Measurements from ENCODE around the gene RFTN1.

Gene RFTN1

DNA sequence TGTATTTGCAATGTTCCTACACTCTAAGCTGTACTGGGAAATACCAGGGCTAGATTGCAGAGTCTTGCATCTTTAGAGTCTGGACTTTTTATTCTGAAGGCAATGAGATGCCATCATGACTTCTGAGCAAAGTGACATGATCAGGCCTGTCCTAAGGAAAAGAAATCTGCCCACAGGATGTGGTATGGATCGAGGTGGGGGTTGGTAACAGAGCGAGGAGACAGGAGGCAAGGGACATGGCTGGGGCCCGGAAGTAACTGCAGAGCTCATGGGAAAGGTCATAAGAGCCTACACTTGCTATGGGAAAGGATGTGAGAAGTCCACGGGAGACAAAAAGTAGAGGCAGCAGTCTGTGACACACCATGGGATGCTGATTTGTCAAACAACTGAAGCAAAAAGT, 126.9 kb downstream of the RFTN1 start:
- H3K4me1 ChIP-seq (ENCODE audit: control insufficient read depth in 2 of 2, insufficient read depth in 1 of 2, low read depth in 1 of 2, low read length in 2 of 2), result no peaks in the 10 kb centered on the region
- no peak overlapping the region for H2AFZ ChIP-seq (ENCODE audit: low read length)
- H3K9ac ChIP-seq (ENCODE audit: low read depth, low read length, poor library complexity), result no peak overlapping the region
- no peak overlapping the region for H2BK5ac ChIP-seq (ENCODE audit: low read length)
- no peak for DNase-seq (ENCODE audit: low spot score)
- no peak overlapping the region for H3K4ac ChIP-seq (ENCODE audit: low read length)
- no peak overlapping the region for H3K18ac ChIP-seq (ENCODE audit: low read length)
- no peak overlapping the region for H3K27ac ChIP-seq (replicated peaks; ENCODE audit: low read length)
- H3K23ac ChIP-seq (ENCODE audit: low read depth, low read length, poor library complexity), result no peak overlapping the region
- no peak overlapping the region for H4K91ac ChIP-seq (ENCODE audit: low read depth, low read length, poor library complexity)
- H3K14ac ChIP-seq (ENCODE audit: low read length), result no peak overlapping the region
- H3K4me3 ChIP-seq (ENCODE audit: low read length in 2 of 2), result no peak overlapping the region
- H2BK120ac ChIP-seq (ENCODE audit: low read depth, low read length), result no peak overlapping the region
- H2BK15ac ChIP-seq (ENCODE audit: low read length), result no peak overlapping the region
- H2AK5ac ChIP-seq (ENCODE audit: low read depth, low read length), result no peak overlapping the region
- H3K36me3 ChIP-seq (replicated peaks in 1 of 2; ENCODE audit: control insufficient read depth in 2 of 2, insufficient read depth in 2 of 2, low read length in 2 of 2), result no peaks in the 10 kb centered on the region
- no CpG with 5 or more reads among the region's 4 CpGs for WGBS, 2 donors (ENCODE audit: extremely low coverage in 2 of 2, insufficient read length in 2 of 2, insufficient replicate concordance in 1 of 2)
- no peak overlapping the region for H2BK12ac ChIP-seq (ENCODE audit: low read length)
- no peaks in the 10 kb centered on the region for H3K9me3 ChIP-seq (replicated peaks in 1 of 2; ENCODE audit: control insufficient read depth in 2 of 2, insufficient read depth in 1 of 2, low read depth in 1 of 2, low read length in 2 of 2)
- no peaks in the 10 kb centered on the region for H3K79me1 ChIP-seq (ENCODE audit: low read depth, low read length)
- H4K8ac ChIP-seq (ENCODE audit: low read depth, low read length), result no peak overlapping the region
- H3K4me2 ChIP-seq (ENCODE audit: insufficient read depth, low read length, poor library complexity, severe bottlenecking), result no peak overlapping the region
- no peaks in the 10 kb centered on the region for H3K27me3 ChIP-seq (ENCODE audit: control insufficient read depth in 3 of 3, insufficient read depth in 3 of 3, low read depth in 1 of 3, low read length in 3 of 3)

- WGBS, 2 donors (ENCODE audit: extremely low coverage in 2 of 2, insufficient read length in 2 of 2, insufficient replicate concordance in 1 of 2), result no CpG with 5 or more reads among the region's 5 CpGs
- Histone ChIP-seq H3K9ac (ENCODE audit: low read depth, low read length, poor library complexity) (no peak overlapping the region), H2AFZ (ENCODE audit: low read length) (no peak overlapping the region), H2BK120ac (ENCODE audit: low read depth, low read length) (no peak overlapping the region), H4K8ac (ENCODE audit: low read depth, low read length) (no peak overlapping the region), H3K27me3 (ENCODE audit: control insufficient read depth in 3 of 3, insufficient read depth in 3 of 3, low read depth in 1 of 3, low read length in 3 of 3) (no peaks in the 10 kb centered on the region), H3K4me3 (ENCODE audit: low read length in 2 of 2) (no peak overlapping the region), H4K91ac (ENCODE audit: low read depth, low read length, poor library complexity) (no peak overlapping the region), H2BK15ac (ENCODE audit: low read length) (no peak overlapping the region), H3K36me3 (replicated peaks in 1 of 2; ENCODE audit: control insufficient read depth in 2 of 2, insufficient read depth in 2 of 2, low read length in 2 of 2) (no peaks in the 10 kb centered on the region), H3K27ac (replicated peaks; ENCODE audit: low read length) (no peak overlapping the region), H2AK5ac (ENCODE audit: low read depth, low read length) (no peak overlapping the region), H3K4me1 (ENCODE audit: control insufficient read depth in 2 of 2, insufficient read depth in 1 of 2, low read depth in 1 of 2, low read length in 2 of 2) (no peaks in the 10 kb centered on the region), H3K4me2 (ENCODE audit: insufficient read depth, low read length, poor library complexity, severe bottlenecking) (no peak overlapping the region), H2BK5ac (ENCODE audit: low read length) (no peak overlapping the region), H3K23ac (ENCODE audit: low read depth, low read length, poor library complexity) (no peak overlapping the region), H3K9me3 (replicated peaks in 1 of 2; ENCODE audit: control insufficient read depth in 2 of 2, insufficient read depth in 1 of 2, low read depth in 1 of 2, low read length in 2 of 2) (no peaks in the 10 kb centered on the region), H3K79me1 (ENCODE audit: low read depth, low read length) (no peaks in the 10 kb centered on the region), H3K14ac (ENCODE audit: low read length) (no peak overlapping the region), H2BK12ac (ENCODE audit: low read length) (no peak overlapping the region), H3K4ac (ENCODE audit: low read length) (no peak overlapping the region), H3K18ac (ENCODE audit: low read length) (no peak overlapping the region)
- DNase-seq (ENCODE audit: low spot score), result no peak
Measured at GRCh38 chr3:16385151-16385550, 128.3 kb downstream of the RFTN1 start.

DNA sequence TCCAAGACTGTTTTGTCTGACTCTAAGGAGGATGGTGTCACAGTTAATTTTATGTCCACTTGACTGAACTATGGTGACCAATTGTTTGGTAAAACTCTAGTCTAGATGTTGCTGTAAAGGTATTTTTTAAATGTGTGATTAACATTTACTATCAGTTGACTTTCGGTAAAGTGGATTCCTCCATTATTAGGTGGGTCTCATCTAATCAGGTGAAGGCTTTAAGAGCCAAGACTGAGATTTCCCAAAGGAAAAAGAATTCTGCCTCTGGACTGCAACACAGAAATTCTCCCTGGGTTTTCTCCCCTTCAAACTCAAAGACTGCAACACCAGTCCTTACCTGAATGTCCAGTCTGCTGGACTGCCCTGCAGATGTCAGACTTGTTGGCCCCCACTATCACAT, 129.6 kb downstream of the RFTN1 start:
- Histone ChIP-seq H3K4ac (ENCODE audit: low read length) (no peak overlapping the region), H3K14ac (ENCODE audit: low read length) (no peak overlapping the region), H2AK5ac (ENCODE audit: low read depth, low read length) (no peak overlapping the region), H4K91ac (ENCODE audit: low read depth, low read length, poor library complexity) (no peak overlapping the region), H2AFZ (ENCODE audit: low read length) (no peak overlapping the region), H3K4me1 (ENCODE audit: control insufficient read depth in 2 of 2, insufficient read depth in 1 of 2, low read depth in 1 of 2, low read length in 2 of 2) (no peaks in the 10 kb centered on the region), H2BK15ac (ENCODE audit: low read length) (no peak overlapping the region), H3K27ac (replicated peaks; ENCODE audit: low read length) (no peak overlapping the region), H3K9ac (ENCODE audit: low read depth, low read length, poor library complexity) (no peak overlapping the region), H3K4me2 (ENCODE audit: insufficient read depth, low read length, poor library complexity, severe bottlenecking) (no peak overlapping the region), H3K79me1 (ENCODE audit: low read depth, low read length) (no peaks in the 10 kb centered on the region), H3K27me3 (ENCODE audit: control insufficient read depth in 3 of 3, insufficient read depth in 3 of 3, low read depth in 1 of 3, low read length in 3 of 3) (no peaks in the 10 kb centered on the region), H3K36me3 (replicated peaks in 1 of 2; ENCODE audit: control insufficient read depth in 2 of 2, insufficient read depth in 2 of 2, low read length in 2 of 2) (no peaks in the 10 kb centered on the region), H2BK120ac (ENCODE audit: low read depth, low read length) (no peak overlapping the region), H3K4me3 (ENCODE audit: low read length in 2 of 2) (no peak overlapping the region), H3K18ac (ENCODE audit: low read length) (no peak overlapping the region), H2BK5ac (ENCODE audit: low read length) (no peak overlapping the region), H4K8ac (ENCODE audit: low read depth, low read length) (no peak overlapping the region), H3K9me3 (replicated peaks in 1 of 2; ENCODE audit: control insufficient read depth in 2 of 2, insufficient read depth in 1 of 2, low read depth in 1 of 2, low read length in 2 of 2) (peaks cover 0 to 2% of the 10 kb centered on the region in 2 donors), H2BK12ac (ENCODE audit: low read length) (no peak overlapping the region), H3K23ac (ENCODE audit: low read depth, low read length, poor library complexity) (no peak overlapping the region)
- DNase-seq (ENCODE audit: low spot score), result no peak
- WGBS, 2 donors (ENCODE audit: extremely low coverage in 2 of 2, insufficient read length in 2 of 2, insufficient replicate concordance in 1 of 2), result no CpG with 5 or more reads among the region's 1 CpG

DNA sequence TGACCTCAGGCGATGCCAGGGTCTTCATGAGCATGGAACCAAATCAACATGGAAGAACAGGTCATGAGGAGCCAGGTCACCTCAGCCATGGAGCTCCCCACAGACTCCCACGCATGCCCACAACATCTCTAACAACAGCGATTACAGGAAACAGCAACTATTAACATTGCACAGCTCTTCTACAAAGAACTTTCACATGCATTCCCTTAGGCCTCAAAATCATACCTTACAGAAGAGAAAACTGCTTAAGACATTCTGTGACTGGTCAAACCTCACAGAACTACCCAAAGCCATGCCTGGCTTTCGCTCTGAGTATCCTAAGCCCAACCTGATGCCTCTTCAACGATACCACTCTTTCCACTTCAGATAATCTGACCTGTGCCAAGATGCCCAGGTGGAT, 130.7 kb downstream of the RFTN1 start:
- H3K27me3 ChIP-seq (ENCODE audit: control insufficient read depth in 3 of 3, insufficient read depth in 3 of 3, low read depth in 1 of 3, low read length in 3 of 3), result no peaks in the 10 kb centered on the region
- no peak overlapping the region for H3K4ac ChIP-seq (ENCODE audit: low read length)
- no peak overlapping the region for H3K27ac ChIP-seq (replicated peaks; ENCODE audit: low read length)
- H3K9ac ChIP-seq (ENCODE audit: low read depth, low read length, poor library complexity), result no peak overlapping the region
- H2BK120ac ChIP-seq (ENCODE audit: low read depth, low read length), result no peak overlapping the region
- no CpG with 5 or more reads among the region's 5 CpGs for WGBS, 2 donors (ENCODE audit: extremely low coverage in 2 of 2, insufficient read length in 2 of 2, insufficient replicate concordance in 1 of 2)
- H3K4me3 ChIP-seq (ENCODE audit: low read length in 2 of 2), result no peak overlapping the region
- H2BK5ac ChIP-seq (ENCODE audit: low read length), result no peak overlapping the region
- no peak overlapping the region for H3K4me2 ChIP-seq (ENCODE audit: insufficient read depth, low read length, poor library complexity, severe bottlenecking)
- peaks cover 2 to 7% of the 10 kb centered on the region in 2 donors for H3K9me3 ChIP-seq (replicated peaks in 1 of 2; ENCODE audit: control insufficient read depth in 2 of 2, insufficient read depth in 1 of 2, low read depth in 1 of 2, low read length in 2 of 2)
- H3K36me3 ChIP-seq (replicated peaks in 1 of 2; ENCODE audit: control insufficient read depth in 2 of 2, insufficient read depth in 2 of 2, low read length in 2 of 2), result no peaks in the 10 kb centered on the region
- H4K91ac ChIP-seq (ENCODE audit: low read depth, low read length, poor library complexity), result no peak overlapping the region
- H4K8ac ChIP-seq (ENCODE audit: low read depth, low read length), result no peak overlapping the region
- H3K23ac ChIP-seq (ENCODE audit: low read depth, low read length, poor library complexity), result no peak overlapping the region
- no peak for DNase-seq (ENCODE audit: low spot score)
- H2BK12ac ChIP-seq (ENCODE audit: low read length), result no peak overlapping the region
- H2AK5ac ChIP-seq (ENCODE audit: low read depth, low read length), result no peak overlapping the region
- H2AFZ ChIP-seq (ENCODE audit: low read length), result no peak overlapping the region
- no peaks in the 10 kb centered on the region for H3K79me1 ChIP-seq (ENCODE audit: low read depth, low read length)
- no peak overlapping the region for H3K18ac ChIP-seq (ENCODE audit: low read length)
- no peaks in the 10 kb centered on the region for H3K4me1 ChIP-seq (ENCODE audit: control insufficient read depth in 2 of 2, insufficient read depth in 1 of 2, low read depth in 1 of 2, low read length in 2 of 2)
- H3K14ac ChIP-seq (ENCODE audit: low read length), result no peak overlapping the region
- no peak overlapping the region for H2BK15ac ChIP-seq (ENCODE audit: low read length)

Data from neuronal stem cell (in vitro differentiated cells).